ES-I3 (cell line): ENCODE measurements around the gene TBX4.
"Not testable (repeated sequence)": the region's sequence is repeated elsewhere in the genome, so short reads cannot be mapped to it uniquely, and the experiment has no call there.

ENCODE experiments used
- H3K36me3 ChIP-seq: 2 replicates; pipeline ENCODE4 v1.6.1; 2013; ENCODE audit warnings: mild to moderate bottlenecking, low read length, control low read depth, moderate library complexity; ENCODE audit not compliant: insufficient read depth
- H3K4me1 ChIP-seq: 2 replicates; pipeline ENCODE4 v1.6.1; 2013; ENCODE audit warnings: mild to moderate bottlenecking, control low read depth, low read length; ENCODE audit not compliant: insufficient read depth
- H3K9ac ChIP-seq: 2 replicates; pipeline ENCODE4 v1.6.1; 2013; ENCODE audit warnings: low read depth, mild to moderate bottlenecking, low read length, moderate library complexity
- H3K9me3 ChIP-seq: 2 replicates; pipeline ENCODE4 v1.6.1; 2013; ENCODE audit warnings: mild to moderate bottlenecking, low read length, moderate library complexity; ENCODE audit not compliant: control insufficient read depth, insufficient read depth

Gene TBX4

DNA sequence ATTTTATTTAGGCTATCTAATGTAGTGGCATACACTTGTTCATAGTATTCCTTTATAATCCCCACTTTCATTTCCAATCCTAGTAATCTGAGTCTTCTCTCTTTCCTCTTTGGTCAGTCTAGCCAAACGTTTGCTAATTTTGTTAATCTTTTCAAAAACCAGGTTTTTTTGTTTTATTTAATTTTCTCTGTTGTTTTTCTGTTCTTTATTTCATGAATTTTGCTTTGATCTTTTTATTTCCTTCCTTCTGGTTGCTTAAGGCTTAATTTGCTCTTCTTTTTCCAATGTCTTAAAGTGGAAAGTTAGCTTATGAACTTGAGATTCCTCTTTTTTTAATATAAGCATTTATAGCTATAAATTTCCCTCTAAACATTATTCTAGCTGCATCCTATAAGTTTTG is 69.9 kb downstream of the TBX4 start:
- Histone ChIP-seq H3K36me3 (no peaks in the 10 kb centered on the region), H3K4me1 (no peaks in the 10 kb centered on the region), H3K9ac (no peak overlapping the region), H3K9me3 (no peaks in the 10 kb centered on the region)

DNA sequence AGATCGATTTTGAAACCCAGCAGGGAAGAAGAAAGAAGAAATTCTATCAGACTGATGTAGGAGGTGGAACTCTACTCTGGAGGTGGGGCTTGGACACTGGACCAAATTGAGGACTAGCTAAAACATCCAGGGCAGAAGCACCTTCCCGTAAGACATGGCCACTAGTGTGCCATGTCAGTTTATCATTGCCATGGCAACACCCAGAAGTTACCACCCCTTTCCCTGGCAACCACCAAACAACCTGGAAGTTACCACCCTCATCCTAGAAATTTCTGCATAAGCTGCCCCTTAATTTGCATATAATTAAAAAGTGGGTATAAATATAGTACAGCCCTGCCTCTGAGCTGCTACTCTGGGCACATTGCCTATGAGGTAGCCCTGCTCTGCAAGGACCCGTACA is 72.1 kb downstream of the TBX4 start:
- Histone ChIP-seq H3K36me3 (no peaks in the 10 kb centered on the region), H3K9ac (no peak overlapping the region)

DNA sequence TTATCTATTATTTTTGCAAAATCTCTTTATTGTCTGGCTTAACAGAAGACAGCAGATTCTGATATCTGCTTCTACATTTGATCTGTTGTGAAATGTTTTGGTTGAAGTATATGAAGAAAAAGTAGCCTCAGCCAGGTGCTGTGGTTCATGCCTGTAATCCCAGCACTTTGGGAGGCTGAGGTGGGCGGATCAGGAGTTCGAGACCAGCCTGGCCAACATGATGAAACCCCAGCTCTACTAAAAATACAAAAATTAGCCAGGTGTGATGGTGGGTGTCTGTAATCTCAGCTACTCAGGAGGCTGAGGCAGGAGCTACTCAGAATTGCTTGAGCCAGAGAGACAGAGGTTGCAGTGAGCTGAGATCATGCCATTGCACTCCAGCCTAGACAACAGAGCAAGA is 75.2 kb downstream of the TBX4 start:
- H3K9me3 ChIP-seq, H3K36me3 ChIP-seq, H3K4me1 ChIP-seq, H3K9ac ChIP-seq: not testable (repeated sequence)

More for the DNA sequence above, 72.1 kb downstream of the TBX4 start:
- Histone ChIP-seq H3K9me3 (no peaks in the 10 kb centered on the region), H3K4me1 (no peaks in the 10 kb centered on the region)

- H3K36me3 ChIP-seq, result no peaks in the 10 kb centered on the region
- H3K9me3 ChIP-seq, result no peaks in the 10 kb centered on the region
- no peak overlapping the region for H3K9ac ChIP-seq
- no peaks in the 10 kb centered on the region for H3K4me1 ChIP-seq
Observed at GRCh38 chr17:61528171-61528570, 75.9 kb downstream of the TBX4 start.

- Histone ChIP-seq H3K4me1 (no peaks in the 10 kb centered on the region), H3K36me3 (no peaks in the 10 kb centered on the region), H3K9me3 (no peaks in the 10 kb centered on the region), H3K9ac (no peak overlapping the region)
Observed at GRCh38 chr17:61531223-61531622, 79.0 kb downstream of the TBX4 start.

GRCh38 chr17:61532826-61533225 is 80.6 kb downstream of the TBX4 start:
- Histone ChIP-seq H3K4me1 (no peaks in the 10 kb centered on the region), H3K9me3 (no peaks in the 10 kb centered on the region), H3K9ac (no peak overlapping the region), H3K36me3 (no peaks in the 10 kb centered on the region)

- Histone ChIP-seq H3K4me1 (no peaks in the 10 kb centered on the region), H3K36me3 (no peaks in the 10 kb centered on the region), H3K9me3 (no peaks in the 10 kb centered on the region), H3K9ac (no peak overlapping the region)
Observed at GRCh38 chr17:61533797-61534196, 81.6 kb downstream of the TBX4 start.

GRCh38 chr17:61534414-61534813 is 82.2 kb downstream of the TBX4 start:
- Histone ChIP-seq H3K9me3 (no peaks in the 10 kb centered on the region), H3K36me3 (no peaks in the 10 kb centered on the region), H3K9ac (no peak overlapping the region), H3K4me1 (no peaks in the 10 kb centered on the region)
